NT2/D1 (cell line): Measurements from ENCODE around the gene BICRA.
"Not testable (repeated sequence)": the region's sequence is repeated elsewhere in the genome, so short reads cannot be mapped to it uniquely, and the experiment has no call there.

Experiments used
- DNase-seq: peaks from one replicate; pipeline ENCODE4 v3.0.0-alpha.2; 2011; ENCODE audit warnings: low read depth, low spot score
- H3K27me3 ChIP-seq: 2 replicates; pipeline ENCODE4 v1.6.0; 2011; ENCODE audit warnings: mild to moderate bottlenecking; ENCODE audit not compliant: insufficient read length, insufficient read depth
- H3K36me3 ChIP-seq: 2 replicates; pipeline ENCODE4 v1.6.1; 2011; ENCODE audit warnings: mild to moderate bottlenecking, low read length, mixed read lengths; ENCODE audit not compliant: insufficient read depth, insufficient read length
- H3K4me1 ChIP-seq: 2 replicates; pipeline ENCODE4 v1.5.1; 2011; ENCODE audit not compliant: insufficient read depth, insufficient read length
- H3K4me3 ChIP-seq: 2 replicates; pipeline ENCODE4 v1.5.1; 2011; ENCODE audit warnings: low read depth; ENCODE audit not compliant: insufficient read length
- H3K9ac ChIP-seq: 2 replicates; pipeline ENCODE4 v1.6.0; 2011; ENCODE audit warnings: low read depth; ENCODE audit not compliant: insufficient read length
- H3K9me3 ChIP-seq: 2 replicates; pipeline ENCODE4 v1.5.1; 2011; ENCODE audit warnings: mild to moderate bottlenecking, low read length; ENCODE audit not compliant: insufficient read depth
- SUZ12 ChIP-seq: IDR thresholded peaks from 2 replicates; pipeline ENCODE4 v1.6.1; 2011; ENCODE audit not compliant: insufficient read length, insufficient read depth; ENCODE audit errors: extremely low read depth
- YY1 ChIP-seq: IDR thresholded peaks from 2 replicates; pipeline ENCODE4 v1.6.1; 2011; ENCODE audit not compliant: insufficient read length, insufficient read depth
- ZNF274 ChIP-seq: IDR thresholded peaks from 2 replicates; pipeline ENCODE4 v1.6.1; 2011; ENCODE audit warnings: mild to moderate bottlenecking, low read depth, low read length

The BICRA gene

DNA sequence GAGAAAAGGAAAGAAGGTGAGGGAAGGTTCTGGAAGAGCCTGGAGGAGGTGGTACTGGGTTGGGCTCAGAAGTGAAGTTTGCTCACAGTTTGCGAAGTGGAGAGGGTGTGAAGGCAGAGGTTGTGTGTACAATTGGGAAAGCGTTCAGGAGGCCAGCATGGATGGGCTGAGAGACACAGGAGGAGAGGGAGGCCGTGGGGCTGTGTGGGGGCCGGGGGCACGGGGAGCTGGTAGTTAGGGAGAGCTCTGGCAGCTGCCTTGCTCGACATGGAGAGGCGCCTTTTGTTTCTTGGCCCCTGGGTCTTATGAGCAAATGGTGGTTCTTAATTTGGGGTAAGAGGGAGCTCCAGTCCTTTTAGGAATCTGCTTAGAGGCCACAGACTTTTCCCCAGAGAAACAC lies 16.7 kb downstream of the BICRA start:
- H3K4me1 ChIP-seq = peaks cover 12% of the 10 kb centered on the region
- H3K36me3 ChIP-seq = peaks cover 22% of the 10 kb centered on the region
- no peaks in the 10 kb centered on the region for H3K27me3 ChIP-seq
- no peak for TF ChIP-seq ZNF274
- no peak for TF ChIP-seq YY1
- TF ChIP-seq SUZ12 = no peak
- H3K9ac ChIP-seq = no peak overlapping the region
- DNase-seq = no peak
- H3K9me3 ChIP-seq = no peaks in the 10 kb centered on the region
- no peak overlapping the region for H3K4me3 ChIP-seq

- Histone ChIP-seq H3K9ac (no peak overlapping the region), H3K27me3 (no peaks in the 10 kb centered on the region), H3K36me3 (peaks cover 19% of the 10 kb centered on the region), H3K4me3 (no peak overlapping the region), H3K9me3 (no peaks in the 10 kb centered on the region), H3K4me1 (peaks cover 9% of the 10 kb centered on the region)
- no peak for DNase-seq
- TF ChIP-seq SUZ12 (no peak), ZNF274 (no peak), YY1 (no peak)
These were observed 17.3 kb downstream of the BICRA start for GRCh38 chr19:47626238-47626637.

DNA sequence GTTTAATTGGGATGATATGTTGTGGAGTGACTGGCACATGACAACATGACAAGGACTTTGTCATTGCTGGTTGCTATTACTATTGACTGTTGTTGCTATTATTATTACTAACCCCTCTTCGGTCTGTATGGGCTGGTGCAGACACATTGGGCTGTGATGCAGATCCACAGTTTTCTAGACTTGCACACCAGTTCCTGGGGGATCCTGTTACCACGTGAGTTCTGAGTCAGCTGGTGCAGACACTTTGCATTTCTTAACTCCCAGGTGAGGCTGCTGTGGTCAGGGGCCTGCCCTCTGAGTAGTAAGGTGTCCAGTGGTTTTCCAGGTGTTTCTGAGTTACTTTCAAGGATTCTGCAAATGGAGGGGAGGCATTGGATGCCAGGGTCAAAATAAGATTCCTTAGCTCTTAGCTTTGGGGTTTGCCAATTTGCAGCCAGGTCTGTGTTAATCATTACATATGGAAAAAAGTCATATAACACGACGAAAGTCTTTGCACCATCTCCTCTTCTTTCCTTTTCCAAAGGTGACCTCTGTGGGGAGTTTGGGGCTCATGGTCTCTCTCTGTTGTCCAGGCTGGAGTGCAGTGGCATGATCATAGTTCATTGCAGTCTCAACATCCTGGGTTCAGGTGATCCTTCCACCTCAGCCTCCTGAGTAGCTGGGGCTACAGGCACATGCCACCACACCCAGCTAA lies 19.3 kb downstream of the BICRA start:
- no peak overlapping the region for H3K9ac ChIP-seq
- H3K4me1 ChIP-seq = peaks cover 7% of the 10 kb centered on the region
- H3K4me3 ChIP-seq = no peak overlapping the region
- H3K27me3 ChIP-seq = no peaks in the 10 kb centered on the region
- DNase-seq = no peak
- TF ChIP-seq ZNF274 = no peak
- TF ChIP-seq YY1 = no peak
- TF ChIP-seq SUZ12 = no peak
- no peaks in the 10 kb centered on the region for H3K9me3 ChIP-seq
- H3K36me3 ChIP-seq = peaks cover 17% of the 10 kb centered on the region

DNA sequence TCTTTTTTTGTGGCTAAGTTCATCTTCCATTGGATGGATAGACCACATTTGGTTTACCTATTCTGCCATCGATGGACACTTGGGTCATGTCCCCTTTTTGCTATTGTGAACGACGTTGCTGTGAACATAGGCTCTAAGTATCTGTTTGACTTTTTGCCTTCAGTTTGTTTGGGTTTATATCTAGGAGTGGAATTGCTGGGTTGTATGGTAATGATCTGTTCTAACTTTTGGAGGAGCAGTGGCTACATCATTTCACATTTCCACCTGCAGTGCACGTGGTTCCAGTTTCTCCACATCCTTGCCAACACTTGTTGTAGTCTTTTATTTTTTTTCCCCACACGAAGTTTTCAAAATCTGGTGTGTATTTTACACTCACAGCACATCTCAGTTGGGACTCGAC lies 21.7 kb downstream of the BICRA start:
- peaks cover 4% of the 10 kb centered on the region for H3K4me1 ChIP-seq
- no peaks in the 10 kb centered on the region for H3K9me3 ChIP-seq
- no peaks in the 10 kb centered on the region for H3K27me3 ChIP-seq
- DNase-seq = no peak
- H3K9ac ChIP-seq = no peak overlapping the region
- H3K4me3 ChIP-seq = no peak overlapping the region
- TF ChIP-seq ZNF274 = no peak
- no peak for TF ChIP-seq SUZ12
- no peak for TF ChIP-seq YY1
- peaks cover 14% of the 10 kb centered on the region for H3K36me3 ChIP-seq

GRCh38 chr19:47631681-47632446 lies 22.9 kb downstream of the BICRA start:
- H3K27me3 ChIP-seq = no peaks in the 10 kb centered on the region
- H3K9me3 ChIP-seq = no peaks in the 10 kb centered on the region
- TF ChIP-seq SUZ12 (no peak), YY1 (no peak), ZNF274 (no peak)
- no peak overlapping the region for H3K9ac ChIP-seq
- peaks cover 3% of the 10 kb centered on the region for H3K4me1 ChIP-seq
- peaks cover 14% of the 10 kb centered on the region for H3K36me3 ChIP-seq
- H3K4me3 ChIP-seq = no peak overlapping the region
- DNase-seq = no peak

- Histone ChIP-seq H3K4me1 (peaks cover 2% of the 10 kb centered on the region), H3K4me3 (no peak overlapping the region), H3K9me3 (no peaks in the 10 kb centered on the region), H3K36me3 (peaks cover 4% of the 10 kb centered on the region), H3K9ac (no peak overlapping the region), H3K27me3 (no peaks in the 10 kb centered on the region)
- DNase-seq = no peak
- TF ChIP-seq ZNF274 = no peak
- no peak for TF ChIP-seq SUZ12
- TF ChIP-seq YY1 = no peak
These were observed 24.6 kb downstream of the BICRA start for GRCh38 chr19:47633517-47633916.

GRCh38 chr19:47633996-47634395 lies 25.1 kb downstream of the BICRA start:
- Histone ChIP-seq H3K4me3 (no peak overlapping the region), H3K36me3 (peaks cover 4% of the 10 kb centered on the region), H3K9me3 (no peaks in the 10 kb centered on the region), H3K4me1 (peaks cover 2% of the 10 kb centered on the region), H3K27me3 (no peaks in the 10 kb centered on the region), H3K9ac (no peak overlapping the region)
- TF ChIP-seq ZNF274 (no peak), YY1 (no peak), SUZ12 (no peak)
- DNase-seq = no peak

DNA sequence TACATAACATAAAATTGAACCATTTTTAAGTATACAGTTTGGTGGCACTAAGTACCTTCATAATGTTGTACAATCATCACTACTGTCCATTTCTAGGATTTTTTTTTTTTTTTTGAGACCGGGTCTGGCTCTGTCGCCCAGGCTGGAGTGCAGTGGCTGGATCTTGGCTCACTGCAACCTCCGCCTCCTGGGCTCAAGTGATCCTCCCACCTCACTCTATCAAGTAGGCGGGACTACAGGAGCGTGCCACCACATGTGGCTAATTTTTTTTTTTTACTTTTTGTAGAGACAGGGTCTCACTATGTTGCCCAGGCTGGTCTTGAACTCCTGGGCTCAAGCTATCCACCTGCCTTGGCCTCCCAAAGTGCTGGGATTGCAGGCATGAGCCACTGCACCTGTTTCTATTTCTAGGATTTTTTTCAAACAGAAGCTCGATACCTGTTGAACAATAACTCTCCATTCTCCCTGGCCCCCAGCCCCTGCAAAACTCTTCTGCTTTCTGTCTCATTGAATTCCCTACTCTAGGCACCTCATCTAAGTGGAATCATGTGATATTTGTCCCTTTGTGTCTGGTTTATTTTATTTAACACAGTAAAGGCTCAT lies 26.3 kb downstream of the BICRA start:
- not testable (repeated sequence) for H3K9ac ChIP-seq, DNase-seq, H3K27me3 ChIP-seq, H3K4me3 ChIP-seq, H3K4me1 ChIP-seq, H3K36me3 ChIP-seq, H3K9me3 ChIP-seq
